ENCODE data around the gene GALNT2. TPM values are rescaled to one million over a fixed set of nuclear protein-coding genes. Genes with fewer than 3 reads are reported as not detected.

The GALNT2 gene
- total and polyA plus RNA-seq, 9 of the 15 experiments (the other 6 are each of a cell fraction or from before 2014, with no cell fraction given), result 1.6 to 106 (median 51.9) TPM

DNA sequence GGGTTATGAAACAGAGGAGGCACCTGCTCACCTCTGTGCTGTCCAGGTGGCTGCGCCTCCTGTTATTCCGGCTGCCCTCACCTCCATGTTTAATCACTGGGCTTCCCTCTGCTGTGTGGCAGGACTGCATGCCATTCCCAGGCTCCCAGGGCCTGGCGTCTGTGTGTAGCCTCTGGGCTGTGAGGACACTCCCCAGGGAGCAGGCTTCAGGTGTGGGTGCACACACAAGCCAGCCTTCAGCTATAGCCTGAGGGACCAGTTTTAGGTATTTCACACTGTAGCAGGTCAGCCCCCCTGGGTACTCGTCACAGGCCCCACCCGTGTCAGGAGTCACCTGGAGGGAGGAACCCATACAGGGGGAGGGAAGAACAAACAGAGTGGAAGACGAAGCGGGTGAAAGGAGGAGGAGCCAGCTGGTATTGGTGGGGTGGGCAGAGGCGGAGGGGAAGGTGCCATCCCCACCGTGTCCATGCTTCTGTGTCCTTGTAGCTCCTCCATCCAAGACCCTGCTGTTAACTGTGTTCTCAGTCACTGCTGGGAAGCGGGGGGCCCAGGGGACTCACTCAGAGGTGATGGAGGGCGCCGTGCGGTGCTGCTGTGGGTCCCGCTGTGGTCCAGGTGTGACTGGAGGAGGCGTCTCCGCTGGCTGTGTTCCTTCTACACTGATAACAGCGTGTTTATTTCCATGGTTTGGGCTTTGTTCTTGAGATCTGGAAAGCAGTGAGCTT lies 200.5 kb downstream of the GALNT2 start:
- Histone ChIP-seq H3K36me3 (ENCODE audit: control insufficient read depth, insufficient read depth, low read length) (peaks cover 81% of the 10 kb centered on the region; the same call in 2 of the 3 replicates), H3K9ac (ENCODE audit: insufficient read depth in 1 of 2, low read depth in 2 of 2, low read length in 2 of 2) (peak overlapping the region in 1 of 2 experiments; percentile 70; a peak in 1 of 4 replicates), H3K9me3 (replicated peaks; ENCODE audit: control insufficient read depth, insufficient read depth, low read depth, low read length) (no peaks in the 10 kb centered on the region), H3K4me2 (ENCODE audit: insufficient read depth, low read length) (no peak overlapping the region), H3K27me3 (ENCODE audit: control insufficient read depth in 2 of 2, insufficient read depth in 2 of 2, low read length in 2 of 2) (no peaks in the 10 kb centered on the region), H3K27ac (ENCODE audit: extremely low read depth, low read depth, low read length) (no peak overlapping the region), H3K79me2 (ENCODE audit: control insufficient read depth, insufficient read depth, low read length) (no peaks in the 10 kb centered on the region), H3K9me1 (ENCODE audit: control insufficient read depth, insufficient read depth, low read length) (no peaks in the 10 kb centered on the region), H3K4me1 (replicated peaks in 1 of 2; ENCODE audit: control insufficient read depth in 2 of 2, insufficient read depth in 2 of 2, low read length in 2 of 2) (peaks cover 9 to 19% of the 10 kb centered on the region in 2 experiments), H2AFZ (ENCODE audit: low read depth, low read length) (no peak overlapping the region), H3K4me3 (no peak overlapping the region), H4K20me1 (replicated peaks; ENCODE audit: control insufficient read depth, insufficient read depth, low read length) (no peaks in the 10 kb centered on the region; the same call in 1 of the 2 replicates)
- no TSS peak for BruUV-seq (replicated peaks)
- 85% methylated on average over 17 of the region's 17 CpGs for WGBS (ENCODE audit: insufficient coverage, low coverage, missing lambda C conversion rate)
- POLR2A ChIA-PET, result no interaction called here
- CTCF ChIA-PET (ENCODE audit: low intra/inter-chr PET ratio), result no interaction called here
- no peak for DNase-seq (ENCODE audit: extremely low read depth in 1 of 4, low spot score in 3 of 4)
- intact Hi-C loops (cut with micrococcal nuclease) (no loop called here), in situ Hi-C loops (cut with MboI) (no loop called here)
- no peak; the same call in 2 of the 3 replicates for ATAC-seq
- FAIRE-seq, result no peak
- TF ChIP-seq DMBX1 (CRISPR knock-in tag; IDR thresholded peaks at IDR 0.05; ENCODE audit: borderline replicate concordance), result no peak
- 0 out of 2 replicates have a peak, but pooled peaks have one; percentile 18 for TF ChIP-seq POLR2G (IDR thresholded peaks at IDR 0.05; ENCODE audit: low read depth, low read length)

Measured in K562 (cell line).